ENCODE measurements around the gene RIMKLB. TPM values are rescaled to one million over a fixed set of nuclear protein-coding genes. Genes with fewer than 3 reads are reported as not detected.

Gene RIMKLB
- total and polyA plus RNA-seq, 2 donors (not counting 1 experiment from before 2014, with no cell fraction given), result 13.0 to 22.3 TPM

DNA sequence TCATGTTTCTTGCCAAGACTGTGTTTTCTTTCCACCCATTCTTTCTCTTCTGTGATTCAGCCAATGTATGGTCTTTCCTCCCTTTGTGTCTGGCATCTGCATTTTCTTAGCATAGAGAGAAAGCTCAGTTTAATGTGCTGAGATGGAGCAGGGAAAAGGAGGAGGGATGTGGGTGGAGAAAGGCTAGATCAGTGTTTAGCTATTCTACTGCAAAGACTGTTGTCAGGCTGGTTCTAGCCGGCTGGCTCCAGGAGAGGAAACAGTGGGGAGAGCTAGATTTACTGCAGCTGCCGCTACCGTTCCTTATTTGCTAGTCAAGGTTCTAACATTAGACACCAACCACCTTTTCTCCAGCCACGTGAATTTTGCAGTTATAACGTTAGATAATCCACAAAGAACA, 5.2 kb upstream of the RIMKLB start:
- Histone ChIP-seq H3K4me3 (replicated peaks in 1 of 4; ENCODE audit: control extremely low read depth in 1 of 4, insufficient read depth in 1 of 4, low read depth in 3 of 4, low read length in 4 of 4) (no peak overlapping the region), H3K9me3 (ENCODE audit: control insufficient read depth, insufficient read depth, low read depth, low read length) (no peaks in the 10 kb centered on the region), H3K9ac (ENCODE audit: insufficient read depth, low read length) (no peak overlapping the region), H3K4me1 (ENCODE audit: control insufficient read depth, extremely low read depth, insufficient read depth, low read length) (peaks cover 2% of the 10 kb centered on the region), H3K27ac (ENCODE audit: insufficient read depth, low read length) (no peak overlapping the region), H3K4me2 (ENCODE audit: extremely low read depth, insufficient read depth, low read length) (peak overlapping the region; percentile 19), H3K36me3 (ENCODE audit: control insufficient read depth, insufficient read depth, low read length) (no peaks in the 10 kb centered on the region), H2AFZ (ENCODE audit: low read length) (peak overlapping the region; percentile 58), H3K27me3 (ENCODE audit: control insufficient read depth, insufficient read depth, low read length) (no peaks in the 10 kb centered on the region), H4K20me1 (ENCODE audit: control insufficient read depth, extremely low read depth, insufficient read depth, low read length) (no peaks in the 10 kb centered on the region), H3K79me2 (ENCODE audit: control insufficient read depth, insufficient read depth, low read length) (no peaks in the 10 kb centered on the region)
- peak; percentile 66 to 74 for DNase-seq (ENCODE audit: low read depth in 2 of 2)
- TF ChIP-seq EZH2 (IDR thresholded peaks at IDR 0.05; ENCODE audit: low read length, missing control alignments), result no peak
- TF ChIP-seq, protein P1, sequence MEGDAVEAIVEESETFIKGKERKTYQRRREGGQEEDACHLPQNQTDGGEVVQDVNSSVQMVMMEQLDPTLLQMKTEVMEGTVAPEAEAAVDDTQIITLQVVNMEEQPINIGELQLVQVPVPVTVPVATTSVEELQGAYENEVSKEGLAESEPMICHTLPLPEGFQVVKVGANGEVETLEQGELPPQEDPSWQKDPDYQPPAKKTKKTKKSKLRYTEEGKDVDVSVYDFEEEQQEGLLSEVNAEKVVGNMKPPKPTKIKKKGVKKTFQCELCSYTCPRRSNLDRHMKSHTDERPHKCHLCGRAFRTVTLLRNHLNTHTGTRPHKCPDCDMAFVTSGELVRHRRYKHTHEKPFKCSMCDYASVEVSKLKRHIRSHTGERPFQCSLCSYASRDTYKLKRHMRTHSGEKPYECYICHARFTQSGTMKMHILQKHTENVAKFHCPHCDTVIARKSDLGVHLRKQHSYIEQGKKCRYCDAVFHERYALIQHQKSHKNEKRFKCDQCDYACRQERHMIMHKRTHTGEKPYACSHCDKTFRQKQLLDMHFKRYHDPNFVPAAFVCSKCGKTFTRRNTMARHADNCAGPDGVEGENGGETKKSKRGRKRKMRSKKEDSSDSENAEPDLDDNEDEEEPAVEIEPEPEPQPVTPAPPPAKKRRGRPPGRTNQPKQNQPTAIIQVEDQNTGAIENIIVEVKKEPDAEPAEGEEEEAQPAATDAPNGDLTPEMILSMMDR (conservative IDR thresholded peaks at IDR 0.05 in 1 of 2, IDR thresholded peaks at IDR 0.05 in 1 of 2; ENCODE audit: low read depth in 1 of 2, low read length in 2 of 2), result no peak

DNA sequence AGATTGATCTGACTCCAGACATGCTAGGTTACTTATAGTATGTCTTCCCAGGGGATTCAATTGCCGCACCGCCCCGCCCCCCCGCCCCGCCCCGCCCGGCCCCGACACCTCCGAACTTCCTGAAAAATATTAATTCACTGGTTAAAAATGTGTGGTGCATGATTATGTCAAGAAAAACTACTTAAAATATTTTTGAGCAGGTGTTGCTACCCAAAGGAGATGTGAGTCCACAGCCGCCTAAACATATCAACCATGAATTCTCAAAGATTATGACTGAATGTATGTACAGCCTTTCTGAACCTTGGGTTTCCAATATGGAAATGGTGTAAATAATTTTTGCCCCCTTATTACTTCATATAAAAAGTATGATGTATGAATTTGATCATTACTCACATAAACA, 2.7 kb upstream of the RIMKLB start:
- TF ChIP-seq, protein P1 (conservative IDR thresholded peaks at IDR 0.05 in 1 of 2, IDR thresholded peaks at IDR 0.05 in 1 of 2; ENCODE audit: low read depth in 1 of 2, low read length in 2 of 2), result no peak
- TF ChIP-seq EZH2 (IDR thresholded peaks at IDR 0.05; ENCODE audit: low read length, missing control alignments), result no peak
- no peak for DNase-seq (ENCODE audit: low read depth in 2 of 2)
- Histone ChIP-seq H3K4me3 (replicated peaks in 1 of 4; ENCODE audit: control extremely low read depth in 1 of 4, insufficient read depth in 1 of 4, low read depth in 3 of 4, low read length in 4 of 4) (no peak overlapping the region), H3K36me3 (ENCODE audit: control insufficient read depth, insufficient read depth, low read length) (no peaks in the 10 kb centered on the region), H2AFZ (ENCODE audit: low read length) (no peak overlapping the region), H3K27ac (ENCODE audit: insufficient read depth, low read length) (no peak overlapping the region), H3K79me2 (ENCODE audit: control insufficient read depth, insufficient read depth, low read length) (no peaks in the 10 kb centered on the region), H3K9me3 (ENCODE audit: control insufficient read depth, insufficient read depth, low read depth, low read length) (no peaks in the 10 kb centered on the region), H4K20me1 (ENCODE audit: control insufficient read depth, extremely low read depth, insufficient read depth, low read length) (no peaks in the 10 kb centered on the region), H3K4me2 (ENCODE audit: extremely low read depth, insufficient read depth, low read length) (no peak overlapping the region), H3K9ac (ENCODE audit: insufficient read depth, low read length) (no peak overlapping the region), H3K27me3 (ENCODE audit: control insufficient read depth, insufficient read depth, low read length) (no peaks in the 10 kb centered on the region), H3K4me1 (ENCODE audit: control insufficient read depth, extremely low read depth, insufficient read depth, low read length) (no peaks in the 10 kb centered on the region)

DNA sequence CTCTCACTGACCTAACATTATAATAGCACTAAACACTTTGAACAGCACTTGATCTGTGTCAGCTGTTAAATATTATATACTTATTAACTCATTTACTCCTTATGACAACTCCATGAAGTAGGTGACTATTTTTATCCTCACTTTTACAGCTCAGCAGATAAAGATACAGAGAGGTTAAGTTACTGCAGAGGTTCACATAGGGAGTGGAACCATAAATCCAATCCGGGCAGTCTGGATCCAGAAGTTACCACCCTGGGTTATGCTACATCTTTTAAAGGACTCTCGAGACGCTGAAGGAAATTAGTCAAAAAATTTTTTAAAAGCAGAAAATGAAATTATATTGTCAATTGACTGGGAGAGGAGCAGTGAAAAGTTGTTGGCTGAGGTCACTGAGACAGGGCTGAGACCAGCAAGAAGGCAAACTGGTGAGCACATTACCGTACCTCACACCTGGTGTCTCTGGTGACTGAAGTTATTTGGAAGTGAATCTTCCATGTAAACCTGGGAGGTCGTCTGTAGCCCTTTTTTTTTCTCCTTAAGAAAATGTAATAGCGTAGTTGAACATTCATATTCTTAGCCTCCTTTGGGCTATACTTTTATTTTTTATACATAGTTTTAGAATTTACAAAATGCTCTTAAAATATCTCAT, 1.2 kb upstream of the RIMKLB start:
- Histone ChIP-seq H4K20me1 (ENCODE audit: control insufficient read depth, extremely low read depth, insufficient read depth, low read length) (no peaks in the 10 kb centered on the region), H2AFZ (ENCODE audit: low read length) (peak overlapping the region; percentile 62), H3K9me3 (ENCODE audit: control insufficient read depth, insufficient read depth, low read depth, low read length) (no peaks in the 10 kb centered on the region), H3K27me3 (ENCODE audit: control insufficient read depth, insufficient read depth, low read length) (no peaks in the 10 kb centered on the region), H3K9ac (ENCODE audit: insufficient read depth, low read length) (no peak overlapping the region), H3K27ac (ENCODE audit: insufficient read depth, low read length) (peak overlapping the region; percentile 8), H3K36me3 (ENCODE audit: control insufficient read depth, insufficient read depth, low read length) (no peaks in the 10 kb centered on the region), H3K4me3 (replicated peaks in 1 of 4; ENCODE audit: control extremely low read depth in 1 of 4, insufficient read depth in 1 of 4, low read depth in 3 of 4, low read length in 4 of 4) (peak overlapping the region; percentile 46 to 84 (median 69)), H3K4me1 (ENCODE audit: control insufficient read depth, extremely low read depth, insufficient read depth, low read length) (no peaks in the 10 kb centered on the region), H3K79me2 (ENCODE audit: control insufficient read depth, insufficient read depth, low read length) (no peaks in the 10 kb centered on the region), H3K4me2 (ENCODE audit: extremely low read depth, insufficient read depth, low read length) (peak overlapping the region; percentile 13)
- TF ChIP-seq EZH2 (IDR thresholded peaks at IDR 0.05; ENCODE audit: low read length, missing control alignments), result no peak
- TF ChIP-seq, protein P1 (conservative IDR thresholded peaks at IDR 0.05 in 1 of 2, IDR thresholded peaks at IDR 0.05 in 1 of 2; ENCODE audit: low read depth in 1 of 2, low read length in 2 of 2), result no peak
- no peak for DNase-seq (ENCODE audit: low read depth in 2 of 2)

Measured in fibroblast of lung (primary cell).